ENCODE data around the gene NOP14. TPM values are rescaled to one million over a fixed set of nuclear protein-coding genes. Genes with fewer than 3 reads are reported as not detected.
"Not testable (repeated sequence)": the region's sequence is repeated elsewhere in the genome, so short reads cannot be mapped to it uniquely, and the experiment has no call there.

Gene NOP14
- polyA plus RNA-seq, 12 donors = 17.2 to 32.7 (median 24.6) TPM; not detected in 1

GRCh38 chr4:2932951-2933565, 30.1 kb downstream of the NOP14 start:
- DNase-seq = no peak

DNA sequence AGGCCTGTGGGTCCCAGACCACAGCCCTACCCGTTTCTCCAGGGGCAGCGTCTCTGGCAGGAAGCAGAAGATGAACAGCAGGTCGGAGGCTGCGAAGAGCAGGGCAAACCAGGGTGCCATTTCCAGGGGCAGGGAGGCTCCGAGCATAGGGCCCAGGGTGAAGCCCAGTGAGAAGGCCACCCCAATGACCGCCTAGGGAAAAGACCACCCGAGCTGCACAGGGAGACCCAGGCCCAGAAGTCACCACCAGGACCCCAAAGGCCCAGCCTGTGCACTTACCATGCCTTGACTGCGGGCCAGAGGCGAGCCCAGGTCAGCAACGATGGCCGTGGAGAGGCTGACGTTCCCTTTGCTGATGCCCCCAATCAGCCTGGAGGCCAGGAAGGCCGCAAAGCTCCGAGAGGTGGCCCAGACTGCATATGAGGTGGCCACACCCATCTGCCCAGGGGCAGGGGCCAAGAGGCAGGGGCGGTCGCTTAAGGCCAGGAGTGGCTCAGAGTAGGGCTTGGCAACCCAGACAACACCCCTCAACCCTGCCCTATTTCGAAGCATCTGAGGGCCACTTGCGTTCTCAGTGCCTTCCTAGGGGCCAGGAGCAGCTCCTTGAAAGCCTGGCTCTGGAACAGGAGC, 30.8 kb downstream of the NOP14 start:
- DNase-seq = no peak

GRCh38 chr4:2931512-2932301, 31.5 kb downstream of the NOP14 start:
- no peak for DNase-seq

GRCh38 chr4:2930758-2931511, 32.3 kb downstream of the NOP14 start:
- no peak for DNase-seq

GRCh38 chr4:2930135-2930757, 33.0 kb downstream of the NOP14 start:
- no peak for DNase-seq

DNA sequence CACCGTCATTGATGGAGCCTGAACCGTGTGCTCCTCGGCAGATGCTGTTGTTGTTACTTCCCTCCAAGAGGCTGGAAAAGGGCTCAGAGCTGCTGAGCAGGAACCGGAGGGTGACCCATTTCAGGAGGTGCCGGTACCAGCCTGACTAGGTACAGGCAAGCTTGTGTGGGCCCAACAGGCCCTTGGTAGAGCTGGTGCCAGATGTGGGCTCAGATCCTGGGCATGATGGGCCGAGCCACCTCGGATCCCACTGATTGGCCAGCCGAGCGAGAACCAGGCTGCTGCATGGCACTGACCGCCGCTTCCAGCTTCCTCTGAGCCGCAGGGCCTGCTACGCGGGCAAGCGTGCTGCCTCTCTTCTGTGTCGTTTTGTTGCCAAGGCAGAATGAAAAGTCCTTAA, 33.7 kb downstream of the NOP14 start:
- no peak for DNase-seq

- DNase-seq = no peak
Observed at GRCh38 chr4:2928242-2929176, 34.7 kb downstream of the NOP14 start.

GRCh38 chr4:2927696-2928075, 35.5 kb downstream of the NOP14 start:
- DNase-seq = no peak

DNA sequence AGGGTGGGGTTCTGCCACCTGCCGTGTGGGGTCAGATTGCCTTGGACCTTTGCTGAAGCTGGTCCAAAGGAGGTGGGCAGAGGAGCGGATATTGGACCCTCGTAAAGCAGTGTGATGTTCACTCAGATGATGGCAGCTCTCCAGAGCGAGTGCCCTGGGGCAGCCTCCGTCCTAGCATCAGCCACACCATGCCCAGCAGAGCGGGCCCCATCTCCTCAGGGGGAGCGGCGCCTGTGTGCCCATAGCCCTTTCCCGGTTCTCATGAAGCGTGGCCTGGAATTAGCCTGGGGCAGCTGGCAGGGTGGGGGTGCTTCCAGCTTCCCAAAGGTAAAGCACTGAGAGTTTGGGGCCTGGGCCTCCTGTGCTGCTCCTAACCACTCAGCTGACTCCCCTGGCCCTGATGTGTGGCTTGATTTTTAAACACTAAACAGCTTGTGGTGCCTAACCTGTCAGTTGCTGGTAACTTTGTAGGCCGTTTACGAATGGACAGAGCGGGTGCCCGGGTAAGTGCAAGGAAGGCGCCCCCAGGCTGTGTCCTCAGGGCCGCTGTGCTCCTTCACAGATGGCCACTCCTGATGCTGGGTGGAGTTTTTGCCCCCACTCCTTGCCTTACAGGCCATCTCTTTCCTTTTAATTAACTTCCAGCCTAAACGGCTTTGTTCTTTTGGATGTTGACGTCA, 36.0 kb downstream of the NOP14 start:
- no peak for DNase-seq

- DNase-seq = no peak
Observed at GRCh38 chr4:2925931-2926860, 37.0 kb downstream of the NOP14 start.

DNA sequence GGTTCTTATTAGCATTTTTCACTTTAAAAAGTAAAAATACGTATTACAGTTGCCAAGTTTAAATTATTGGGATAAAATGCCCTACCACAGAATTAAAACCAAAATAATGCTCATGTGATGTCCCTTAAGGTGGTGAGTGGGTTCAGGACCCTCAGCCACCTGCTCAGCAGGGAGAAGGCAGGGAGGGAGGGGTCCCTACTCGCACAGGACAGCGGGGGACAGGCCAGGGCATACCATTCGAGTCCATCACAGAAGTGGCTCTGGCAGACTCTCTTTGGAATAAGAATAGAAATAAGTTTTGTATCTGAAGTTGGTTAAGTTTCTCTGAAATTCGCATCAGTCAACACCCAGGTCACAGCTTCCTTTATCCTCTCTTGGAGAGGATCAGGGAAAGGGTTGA, 37.7 kb downstream of the NOP14 start:
- no peak for DNase-seq

DNA sequence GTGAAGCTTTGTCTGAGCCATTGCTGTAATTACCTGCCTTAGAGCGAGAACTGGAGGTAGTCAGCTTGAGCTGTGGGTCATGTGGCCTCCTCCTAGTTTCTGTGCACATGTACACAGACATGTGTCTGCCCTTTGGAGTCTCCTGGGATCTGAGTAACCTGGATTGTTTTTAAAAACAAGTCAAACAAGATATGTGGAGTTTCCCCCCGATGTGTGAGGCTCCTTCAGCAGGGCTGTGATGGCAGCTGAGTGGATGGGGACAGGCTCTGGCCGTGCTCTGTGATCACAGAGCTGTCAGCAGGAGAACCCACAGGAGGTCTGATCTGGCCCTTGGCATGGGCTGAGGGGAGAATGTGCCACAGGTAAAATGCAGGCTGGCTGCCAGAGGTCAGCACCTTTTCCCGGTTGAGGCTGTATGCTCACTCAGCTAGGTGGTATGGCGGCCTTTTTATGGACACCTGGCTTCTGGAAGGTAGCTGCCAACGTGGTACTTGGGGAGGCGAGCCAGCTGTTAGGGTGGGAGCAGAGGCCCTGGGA, 38.4 kb downstream of the NOP14 start:
- DNase-seq = no peak

DNA sequence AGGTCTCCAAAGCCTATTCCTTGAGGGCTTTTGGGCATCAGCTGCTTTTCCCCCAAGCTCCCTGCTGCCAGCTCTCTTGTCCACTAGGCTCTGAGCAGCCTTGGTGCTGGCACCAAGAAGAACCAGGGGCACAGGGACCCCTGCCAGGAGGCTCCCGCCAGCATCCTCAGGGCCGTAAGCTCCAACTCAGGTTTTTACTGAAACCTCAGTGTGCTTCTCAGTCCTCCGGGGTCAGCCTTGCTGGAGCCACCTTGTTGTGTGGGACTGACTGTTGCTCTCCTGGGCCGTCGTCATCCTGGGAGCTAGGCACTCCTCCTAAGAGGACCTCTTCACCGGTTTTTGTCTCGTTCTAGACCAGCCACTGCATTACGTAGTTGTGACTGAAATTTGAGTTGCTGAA, 38.9 kb downstream of the NOP14 start:
- no peak for DNase-seq

- no peak for DNase-seq
Observed at GRCh38 chr4:2923668-2924173, 39.5 kb downstream of the NOP14 start.

GRCh38 chr4:2923141-2923551, 40.1 kb downstream of the NOP14 start:
- no peak for DNase-seq

DNA sequence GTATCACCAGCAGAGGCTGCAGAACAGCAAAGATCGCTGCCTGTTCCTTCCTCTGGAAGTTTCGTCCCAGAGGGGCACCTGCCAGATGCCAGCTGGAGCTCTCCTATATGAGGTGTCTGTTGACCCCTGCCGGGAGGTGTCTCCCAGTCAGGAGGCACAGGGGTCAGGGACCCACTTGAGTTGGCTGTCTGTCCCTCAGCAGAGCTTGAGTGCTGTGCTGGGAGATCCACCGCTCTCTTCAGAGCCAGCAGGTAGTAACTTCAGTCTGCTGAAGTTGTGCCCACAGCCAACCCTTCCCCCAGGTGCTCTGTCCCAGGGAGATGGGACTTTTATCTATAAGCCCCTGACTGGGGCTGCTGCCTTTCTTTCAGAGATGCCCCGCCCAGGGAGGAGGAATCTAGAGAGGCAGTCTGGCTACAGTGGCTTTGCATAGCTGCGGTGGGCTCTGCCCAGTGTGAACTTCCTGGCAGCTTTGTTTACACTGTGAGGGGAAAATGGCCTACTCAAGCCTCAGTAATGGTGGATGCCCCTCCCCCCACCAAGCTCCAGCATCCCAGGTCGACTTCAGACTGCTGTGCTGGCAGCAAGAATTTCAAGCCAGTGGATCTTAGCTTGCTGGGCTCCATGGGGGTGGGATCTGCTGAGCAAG, 40.6 kb downstream of the NOP14 start:
- not testable (repeated sequence) for DNase-seq

GRCh38 chr4:2918714-2919113, 44.5 kb downstream of the NOP14 start:
- not testable (repeated sequence) for DNase-seq

GRCh38 chr4:2918300-2918699, 44.9 kb downstream of the NOP14 start:
- not testable (repeated sequence) for DNase-seq

Measured in muscle of arm (tissue), 12 donors.